Measurements from ENCODE around the gene TREML1.
"Not testable (repeated sequence)": the region's sequence is repeated elsewhere in the genome, so short reads cannot be mapped to it uniquely, and the experiment has no call there.

TREML1 gene

DNA sequence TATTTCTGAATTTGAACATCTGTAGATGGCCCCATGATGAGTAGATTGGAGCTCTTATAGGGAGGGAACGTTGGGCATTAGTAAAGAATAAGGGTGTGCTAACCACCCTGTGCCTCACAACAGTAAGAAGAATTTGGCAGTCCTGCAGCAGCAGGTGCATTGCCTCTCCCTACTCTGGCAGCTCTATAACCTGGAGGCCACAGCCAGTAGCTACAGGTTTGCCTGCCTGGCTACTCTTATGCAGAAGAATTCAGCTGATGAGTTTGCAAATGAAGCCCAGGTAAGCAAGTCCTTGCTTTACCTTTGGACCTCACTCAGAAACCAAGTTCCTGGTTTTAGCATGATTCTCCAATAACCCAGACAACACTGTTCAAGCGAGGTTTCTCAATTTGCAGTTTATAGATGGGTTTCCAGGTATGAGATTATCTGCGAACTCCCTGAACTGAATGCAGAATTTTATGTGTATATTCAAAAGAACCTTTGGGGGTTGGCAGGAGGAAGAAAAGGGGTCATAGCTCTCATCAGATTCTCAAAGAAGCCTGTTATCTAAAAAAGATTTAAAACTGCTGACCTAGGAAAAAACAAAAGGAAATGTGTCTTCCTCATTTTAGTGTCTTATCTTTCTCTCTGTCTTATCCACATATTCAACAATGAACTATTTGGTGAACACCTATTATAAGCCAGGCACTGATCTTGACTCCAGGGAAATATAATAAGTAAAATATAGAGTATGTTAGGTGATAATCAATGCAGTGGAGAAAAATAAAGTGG is 18.9 kb downstream of the TREML1 start:
- DNase-seq (no peak), ATAC-seq (no peak)
- Mint-ChIP-seq H3K4me1 (no peaks in the 10 kb centered on the region), H3K9me3 (no peaks in the 10 kb centered on the region), H3K27me3 (no peaks in the 10 kb centered on the region), H3K27ac (no peak overlapping the region), H3K4me3 (no peak overlapping the region)

DNA sequence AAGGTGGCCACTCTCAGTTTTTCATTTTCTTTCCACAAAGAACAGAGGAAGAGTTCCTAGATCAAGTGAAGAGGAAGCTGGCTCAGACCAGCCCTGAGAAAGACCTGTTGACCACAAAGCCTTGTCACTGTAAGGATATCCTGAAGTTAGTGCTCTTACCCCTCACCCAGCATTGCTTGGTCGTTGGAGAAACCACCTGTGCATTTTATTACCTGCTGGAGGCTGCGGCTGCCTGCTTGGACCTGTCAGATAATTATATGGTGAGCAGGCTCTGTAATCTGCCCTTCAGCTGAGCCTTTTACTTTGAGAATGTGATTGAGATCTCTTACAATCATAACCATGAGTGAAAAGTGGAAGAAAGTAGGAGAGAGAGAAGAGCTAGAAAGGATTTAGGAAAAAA is 21.9 kb downstream of the TREML1 start:
- H3K9me3 Mint-ChIP-seq: no peaks in the 10 kb centered on the region
- no peaks in the 10 kb centered on the region for H3K4me1 Mint-ChIP-seq
- no peak overlapping the region for H3K4me3 Mint-ChIP-seq
- no peaks in the 10 kb centered on the region for H3K27me3 Mint-ChIP-seq
- DNase-seq (no peak), ATAC-seq (no peak)
- no peak overlapping the region for H3K27ac Mint-ChIP-seq

DNA sequence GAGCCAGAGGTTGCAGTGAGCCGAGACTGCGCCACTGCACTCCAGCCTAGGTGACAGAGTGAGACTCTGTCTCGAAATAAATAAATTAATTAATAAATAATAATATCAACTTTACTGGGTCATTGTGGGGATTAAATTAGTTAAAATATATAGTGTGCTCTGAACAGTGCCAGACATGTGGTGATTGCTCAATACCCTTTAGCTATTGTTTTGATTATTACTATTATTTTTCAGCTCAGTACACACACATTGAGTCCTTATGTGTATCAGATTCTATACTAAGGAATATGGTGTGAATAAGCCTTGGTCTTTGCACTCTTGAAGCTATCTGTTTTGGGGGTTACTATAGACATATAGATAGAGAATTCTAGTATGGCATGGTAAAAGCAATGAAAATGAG is 28.9 kb downstream of the TREML1 start:
- Mint-ChIP-seq H3K4me1 (no peaks in the 10 kb centered on the region), H3K4me3 (no peak overlapping the region), H3K27ac (no peak overlapping the region), H3K27me3 (no peaks in the 10 kb centered on the region), H3K9me3 (no peaks in the 10 kb centered on the region)
- ATAC-seq (no peak), DNase-seq (no peak)

DNA sequence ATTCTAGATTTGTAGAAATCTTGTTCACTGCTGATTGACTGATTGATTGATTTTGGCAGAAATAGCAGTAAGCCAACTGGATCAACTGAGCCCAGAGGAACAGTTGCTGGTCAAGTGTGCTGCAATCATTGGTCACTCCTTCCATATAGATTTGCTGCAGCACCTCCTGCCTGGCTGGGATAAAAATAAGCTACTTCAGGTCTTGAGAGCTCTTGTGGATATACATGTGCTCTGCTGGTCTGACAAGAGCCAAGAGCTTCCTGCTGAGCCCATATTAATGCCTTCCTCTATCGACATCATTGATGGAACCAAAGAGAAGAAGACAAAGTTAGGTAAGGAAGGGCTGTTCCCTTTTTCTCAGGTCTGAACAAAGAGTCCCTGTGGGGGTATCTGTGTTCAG is 31.2 kb downstream of the TREML1 start:
- Mint-ChIP-seq H3K27ac (no peak overlapping the region), H3K4me3 (no peak overlapping the region), H3K9me3 (no peaks in the 10 kb centered on the region), H3K27me3 (no peaks in the 10 kb centered on the region), H3K4me1 (no peaks in the 10 kb centered on the region)
- DNase-seq (no peak), ATAC-seq (no peak)

DNA sequence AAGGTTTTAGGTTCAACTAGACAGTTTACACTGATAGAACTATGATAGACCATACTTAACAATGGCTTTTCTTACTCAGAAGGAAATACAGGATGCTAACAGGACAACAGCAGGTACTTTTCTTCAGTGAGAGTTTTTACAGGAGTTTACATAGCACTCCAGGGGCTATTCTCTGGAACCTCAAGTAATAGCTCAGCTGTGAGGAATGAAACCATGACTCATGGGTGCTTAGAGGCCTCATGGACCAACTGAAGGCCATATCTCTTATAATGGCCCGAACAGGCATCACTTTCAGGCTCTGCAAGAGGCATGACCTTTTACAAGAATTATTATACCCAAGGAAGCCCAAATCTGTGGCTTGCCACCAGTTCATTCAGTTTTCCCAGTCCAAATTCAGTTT is 31.8 kb downstream of the TREML1 start:
- Mint-ChIP-seq H3K27ac (no peak overlapping the region), H3K4me1 (no peaks in the 10 kb centered on the region), H3K27me3 (no peaks in the 10 kb centered on the region), H3K9me3 (no peaks in the 10 kb centered on the region), H3K4me3 (no peak overlapping the region)
- ATAC-seq: no peak
- no peak for DNase-seq

DNA sequence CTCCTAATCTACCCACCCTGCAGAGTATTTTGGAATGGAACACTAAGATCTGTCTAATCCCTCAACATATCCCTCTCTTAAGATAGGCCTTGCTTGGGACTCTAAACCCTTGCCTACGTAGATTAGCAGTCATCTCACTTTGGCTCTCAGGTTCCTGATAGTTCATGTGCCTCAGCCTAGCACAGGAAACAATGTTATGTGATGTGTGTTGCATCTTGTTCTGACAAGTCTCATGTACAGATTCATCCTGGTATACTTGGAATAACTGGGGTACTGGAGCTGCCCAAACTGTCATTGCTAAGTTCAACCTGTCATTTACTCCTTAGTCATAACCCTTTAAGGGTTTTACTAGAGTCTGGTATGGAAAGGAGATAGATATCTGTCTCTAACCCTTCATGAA is 34.1 kb downstream of the TREML1 start:
- no peaks in the 10 kb centered on the region for H3K4me1 Mint-ChIP-seq
- ATAC-seq (no peak), DNase-seq (no peak)
- H3K4me3 Mint-ChIP-seq: no peak overlapping the region
- H3K9me3 Mint-ChIP-seq: no peaks in the 10 kb centered on the region
- no peaks in the 10 kb centered on the region for H3K27me3 Mint-ChIP-seq
- H3K27ac Mint-ChIP-seq: no peak overlapping the region

DNA sequence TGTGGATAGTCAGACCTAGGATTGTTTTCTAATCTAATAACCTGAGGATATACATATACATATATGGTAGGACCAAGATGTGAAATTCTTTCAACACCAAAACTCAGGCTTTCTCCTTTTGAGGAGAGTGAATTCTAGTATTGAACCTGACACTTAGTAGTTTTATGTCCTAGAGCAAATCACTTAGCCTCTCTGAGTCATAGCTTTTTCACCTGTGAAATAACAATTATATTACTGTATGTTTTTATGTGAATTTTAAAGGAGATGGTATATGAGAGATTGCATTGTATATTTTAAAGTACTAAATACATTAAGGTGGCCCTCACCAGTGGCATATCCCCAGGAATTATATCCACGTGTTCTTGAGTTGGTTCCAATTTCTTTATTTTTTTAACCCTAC is 34.6 kb downstream of the TREML1 start:
- no peak overlapping the region for H3K4me3 Mint-ChIP-seq
- DNase-seq (no peak), ATAC-seq (no peak)
- no peaks in the 10 kb centered on the region for H3K27me3 Mint-ChIP-seq
- no peaks in the 10 kb centered on the region for H3K9me3 Mint-ChIP-seq
- no peaks in the 10 kb centered on the region for H3K4me1 Mint-ChIP-seq
- no peak overlapping the region for H3K27ac Mint-ChIP-seq

DNA sequence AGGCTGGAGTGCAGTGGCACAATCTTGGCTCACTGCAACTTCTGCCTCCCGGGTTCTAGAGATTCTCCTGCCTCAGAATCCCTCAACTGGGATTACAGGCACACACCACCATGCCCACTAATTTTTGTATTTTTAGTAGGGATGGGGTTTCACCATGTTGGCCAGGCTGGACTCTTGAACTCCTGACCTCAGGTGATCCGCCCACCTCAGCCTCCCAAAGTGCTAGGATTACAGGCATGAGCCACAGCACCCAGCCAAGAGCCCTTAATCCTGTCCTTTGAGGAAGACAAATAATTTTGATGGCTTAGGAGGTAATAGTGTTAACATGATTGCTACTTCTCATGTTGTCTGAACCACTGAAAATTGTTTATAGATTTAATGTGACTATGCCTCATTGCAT is 39.1 kb downstream of the TREML1 start:
- not testable (repeated sequence) for H3K4me1 Mint-ChIP-seq, ATAC-seq, H3K4me3 Mint-ChIP-seq, DNase-seq, H3K27me3 Mint-ChIP-seq, H3K27ac Mint-ChIP-seq, H3K9me3 Mint-ChIP-seq

DNA sequence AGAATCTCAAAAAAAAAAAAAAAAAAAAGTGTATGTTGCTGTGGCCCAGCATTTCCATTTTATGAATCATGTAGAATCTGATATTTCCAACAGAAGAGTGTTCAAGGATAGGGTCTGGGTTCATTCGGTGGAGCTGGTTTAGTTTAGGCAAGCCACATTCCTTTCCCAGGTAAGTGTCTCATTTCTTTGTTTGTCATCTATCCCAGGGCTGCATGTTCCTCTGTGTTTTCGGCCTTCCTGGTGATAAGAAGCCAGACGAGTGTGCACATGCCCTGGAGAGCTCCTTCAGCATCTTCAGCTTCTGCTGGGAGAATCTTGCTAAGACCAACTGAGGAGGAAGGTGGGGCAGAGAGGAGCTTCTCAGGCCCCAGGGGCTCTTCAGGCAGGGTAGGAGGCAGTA is 43.1 kb downstream of the TREML1 start:
- ATAC-seq (no peak), DNase-seq (no peak)
- Mint-ChIP-seq H3K9me3 (no peaks in the 10 kb centered on the region), H3K4me1 (no peaks in the 10 kb centered on the region), H3K4me3 (no peak overlapping the region), H3K27ac (peak overlapping the region in 1 of 2 donors; percentile 8), H3K27me3 (no peaks in the 10 kb centered on the region)

DNA sequence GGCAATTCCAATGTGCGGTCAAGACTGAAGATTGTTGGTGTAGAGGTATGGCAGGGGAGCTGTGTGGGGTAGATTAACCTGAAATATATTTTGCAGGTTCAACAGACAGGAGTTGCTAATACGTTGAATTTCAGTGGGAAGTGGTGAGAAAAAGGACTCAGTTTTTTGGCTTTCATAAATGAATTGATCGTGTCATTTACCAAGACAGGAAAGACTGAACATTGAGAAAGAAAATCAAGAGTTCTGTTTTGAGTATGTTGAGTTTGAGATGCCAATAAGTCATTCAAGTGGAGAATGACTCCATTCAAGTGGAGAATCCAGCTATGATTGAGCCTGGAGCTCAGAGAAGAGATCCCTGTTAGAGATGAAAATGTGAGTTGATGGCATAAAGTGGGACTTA is 50.3 kb downstream of the TREML1 start:
- no peak overlapping the region for H3K27ac Mint-ChIP-seq
- no peak overlapping the region for H3K4me3 Mint-ChIP-seq
- no peaks in the 10 kb centered on the region for H3K27me3 Mint-ChIP-seq
- DNase-seq (no peak), ATAC-seq (peak; percentile 79)
- H3K4me1 Mint-ChIP-seq: peaks cover 6% of the 10 kb centered on the region
- H3K9me3 Mint-ChIP-seq: no peaks in the 10 kb centered on the region

DNA sequence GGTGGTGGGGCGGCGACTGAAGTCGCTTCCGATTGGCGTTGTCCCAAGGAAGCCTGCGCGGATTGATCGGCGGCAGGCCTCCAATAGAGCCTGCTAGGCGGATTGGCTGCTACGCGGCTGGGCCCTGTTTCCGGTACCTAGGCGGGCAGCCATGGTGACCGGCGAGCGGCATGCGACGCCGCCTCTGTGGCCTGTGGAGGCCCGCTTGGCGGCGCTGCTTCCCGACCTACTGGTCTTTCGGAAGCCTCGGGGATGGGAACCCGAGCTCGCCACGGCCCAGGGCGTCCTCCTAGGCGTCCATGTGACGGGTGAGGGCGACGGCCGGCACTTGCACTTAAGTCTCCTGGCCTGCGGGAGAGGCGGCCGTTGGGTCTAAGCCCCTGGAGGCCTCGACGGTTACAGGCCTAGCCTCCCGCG is 53.3 kb downstream of the TREML1 start:
- Mint-ChIP-seq H3K9me3 (no peaks in the 10 kb centered on the region), H3K27me3 (no peaks in the 10 kb centered on the region), H3K4me3 (no peak overlapping the region), H3K27ac (no peak overlapping the region), H3K4me1 (peaks cover 16% of the 10 kb centered on the region)
- ATAC-seq (no peak), DNase-seq (no peak)
